HCT116 (cell line): Measurements from ENCODE around the gene SERTAD2.

Source experiments
- CBX3 ChIP-seq: IDR thresholded peaks from 2 replicates; pipeline ENCODE4 v1.6.1; 2012; ENCODE audit warnings: low read depth
- ELF1 ChIP-seq: IDR thresholded peaks from 2 replicates; pipeline ENCODE4 v1.6.1; 2012; ENCODE audit warnings: low read depth, borderline replicate concordance
- EZH2 ChIP-seq: fragments of 200-600 bp; sonication (generic); IDR thresholded peaks from 2 replicates; pipeline ENCODE4 v1.6.1; 2017; ENCODE audit warnings: antibody characterized with exemption, mixed run types
- EZH2phosphoT487 ChIP-seq: fragments of 200-600 bp; IDR thresholded peaks from 2 replicates; pipeline ENCODE4 v1.6.1; 2018; ENCODE audit warnings: antibody characterized with exemption, borderline replicate concordance
- JUND ChIP-seq: IDR thresholded peaks from 2 replicates; pipeline ENCODE4 v1.6.1; 2012
- POLR2A ChIP-seq: IDR thresholded peaks from 2 replicates; pipeline ENCODE4 v1.7.0; 2011; ENCODE audit warnings: borderline replicate concordance; ENCODE audit not compliant: insufficient read depth, insufficient read length; ENCODE audit errors: extremely low read depth
- POLR2AphosphoS5 ChIP-seq: IDR thresholded peaks from 2 replicates; pipeline ENCODE4 v1.6.1; 2011; ENCODE audit warnings: mild to moderate bottlenecking, low read depth, low read length, moderate library complexity
- SP1 ChIP-seq: IDR thresholded peaks from 2 replicates; pipeline ENCODE4 v1.6.1; 2012; ENCODE audit warnings: low read depth
- YY1 ChIP-seq: IDR thresholded peaks from 2 replicates; pipeline ENCODE4 v1.6.1; 2011; ENCODE audit warnings: low read length, low read depth, moderate library complexity, mild to moderate bottlenecking; ENCODE audit not compliant: insufficient replicate concordance; ENCODE audit errors: extremely low read depth
- ZFX ChIP-seq: fragments of 450-650 bp; IDR thresholded peaks from 2 replicates; pipeline ENCODE4 v1.6.1; 2017
- TF ChIP-seq, protein P1 (sequence below), 3 experiments: fragments of 200-600 bp in 1 of 3; sonication (generic) in 1 of 3; IDR thresholded peaks in 2 of 3; conservative IDR thresholded peaks in 1 of 3; 2 replicates each; pipeline ENCODE4 v1.5.1; 2012 to 2017; ENCODE audit warnings: low read depth in 2 of 3, low read length in 2 of 3, antibody characterized with exemption in 1 of 3, borderline replicate concordance in 1 of 3, control low read depth in 1 of 3, mild to moderate bottlenecking in 1 of 3, mixed read lengths in 1 of 3, mixed run types in 1 of 3, moderate library complexity in 1 of 3; ENCODE audit not compliant: insufficient read depth in 1 of 3
- TF ChIP-seq, protein P2 (sequence below): IDR thresholded peaks from 2 replicates; pipeline ENCODE4 v1.6.1; 2012
- TF ChIP-seq, protein P3 (sequence below): IDR thresholded peaks from 2 replicates; pipeline ENCODE4 v1.6.1; 2012; ENCODE audit warnings: low read depth
- TF ChIP-seq, protein P4 (sequence below): IDR thresholded peaks from 2 replicates; pipeline ENCODE4 v1.6.1; 2011; ENCODE audit warnings: mild to moderate bottlenecking, low read length, moderate library complexity; ENCODE audit not compliant: insufficient replicate concordance; ENCODE audit errors: extremely low read depth

DNA sequence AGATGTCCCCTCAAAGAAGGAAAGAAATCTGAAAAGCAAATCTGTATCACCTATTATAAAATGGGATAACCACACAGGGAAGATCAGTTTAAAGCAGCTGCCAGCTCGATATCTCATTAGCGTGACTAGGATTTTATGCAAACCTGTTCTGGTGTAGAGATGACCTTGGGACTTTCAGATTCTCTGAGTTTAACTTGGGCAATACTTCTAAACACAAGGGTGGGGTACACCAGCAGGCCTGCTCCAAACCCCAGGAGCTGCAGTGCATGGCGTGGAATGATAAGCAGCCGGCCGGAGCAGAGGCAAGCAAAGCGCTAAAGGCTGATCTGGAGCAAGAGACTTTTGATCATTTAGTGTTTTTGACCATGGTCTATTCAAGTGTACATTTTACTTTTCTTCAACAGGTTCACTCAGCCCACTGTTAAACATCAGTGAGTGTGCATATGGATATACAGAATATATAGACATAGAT is 4.7 kb downstream of the SERTAD2 start:
- no peak for TF ChIP-seq POLR2AphosphoS5
- TF ChIP-seq, protein P1, sequence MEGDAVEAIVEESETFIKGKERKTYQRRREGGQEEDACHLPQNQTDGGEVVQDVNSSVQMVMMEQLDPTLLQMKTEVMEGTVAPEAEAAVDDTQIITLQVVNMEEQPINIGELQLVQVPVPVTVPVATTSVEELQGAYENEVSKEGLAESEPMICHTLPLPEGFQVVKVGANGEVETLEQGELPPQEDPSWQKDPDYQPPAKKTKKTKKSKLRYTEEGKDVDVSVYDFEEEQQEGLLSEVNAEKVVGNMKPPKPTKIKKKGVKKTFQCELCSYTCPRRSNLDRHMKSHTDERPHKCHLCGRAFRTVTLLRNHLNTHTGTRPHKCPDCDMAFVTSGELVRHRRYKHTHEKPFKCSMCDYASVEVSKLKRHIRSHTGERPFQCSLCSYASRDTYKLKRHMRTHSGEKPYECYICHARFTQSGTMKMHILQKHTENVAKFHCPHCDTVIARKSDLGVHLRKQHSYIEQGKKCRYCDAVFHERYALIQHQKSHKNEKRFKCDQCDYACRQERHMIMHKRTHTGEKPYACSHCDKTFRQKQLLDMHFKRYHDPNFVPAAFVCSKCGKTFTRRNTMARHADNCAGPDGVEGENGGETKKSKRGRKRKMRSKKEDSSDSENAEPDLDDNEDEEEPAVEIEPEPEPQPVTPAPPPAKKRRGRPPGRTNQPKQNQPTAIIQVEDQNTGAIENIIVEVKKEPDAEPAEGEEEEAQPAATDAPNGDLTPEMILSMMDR (IDR thresholded peaks at IDR 0.05 in 2 of 3, conservative IDR thresholded peaks at IDR 0.05 in 1 of 3; ENCODE audit: borderline replicate concordance in 1 of 3, insufficient read depth in 1 of 3, low read depth in 2 of 3, low read length in 2 of 3) = no peak
- TF ChIP-seq JUND = 0 out of 2 replicates have a peak, but pooled peaks have one; percentile 13
- TF ChIP-seq YY1 = no peak
- TF ChIP-seq ZFX = no peak
- no peak for TF ChIP-seq EZH2
- TF ChIP-seq SP1 = no peak
- TF ChIP-seq POLR2A = no peak
- TF ChIP-seq ELF1 = no peak
- TF ChIP-seq, protein P2, sequence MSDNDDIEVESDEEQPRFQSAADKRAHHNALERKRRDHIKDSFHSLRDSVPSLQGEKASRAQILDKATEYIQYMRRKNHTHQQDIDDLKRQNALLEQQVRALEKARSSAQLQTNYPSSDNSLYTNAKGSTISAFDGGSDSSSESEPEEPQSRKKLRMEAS = no peak
- TF ChIP-seq EZH2phosphoT487 = no peak
- no peak for TF ChIP-seq CBX3
- TF ChIP-seq, protein P3, sequence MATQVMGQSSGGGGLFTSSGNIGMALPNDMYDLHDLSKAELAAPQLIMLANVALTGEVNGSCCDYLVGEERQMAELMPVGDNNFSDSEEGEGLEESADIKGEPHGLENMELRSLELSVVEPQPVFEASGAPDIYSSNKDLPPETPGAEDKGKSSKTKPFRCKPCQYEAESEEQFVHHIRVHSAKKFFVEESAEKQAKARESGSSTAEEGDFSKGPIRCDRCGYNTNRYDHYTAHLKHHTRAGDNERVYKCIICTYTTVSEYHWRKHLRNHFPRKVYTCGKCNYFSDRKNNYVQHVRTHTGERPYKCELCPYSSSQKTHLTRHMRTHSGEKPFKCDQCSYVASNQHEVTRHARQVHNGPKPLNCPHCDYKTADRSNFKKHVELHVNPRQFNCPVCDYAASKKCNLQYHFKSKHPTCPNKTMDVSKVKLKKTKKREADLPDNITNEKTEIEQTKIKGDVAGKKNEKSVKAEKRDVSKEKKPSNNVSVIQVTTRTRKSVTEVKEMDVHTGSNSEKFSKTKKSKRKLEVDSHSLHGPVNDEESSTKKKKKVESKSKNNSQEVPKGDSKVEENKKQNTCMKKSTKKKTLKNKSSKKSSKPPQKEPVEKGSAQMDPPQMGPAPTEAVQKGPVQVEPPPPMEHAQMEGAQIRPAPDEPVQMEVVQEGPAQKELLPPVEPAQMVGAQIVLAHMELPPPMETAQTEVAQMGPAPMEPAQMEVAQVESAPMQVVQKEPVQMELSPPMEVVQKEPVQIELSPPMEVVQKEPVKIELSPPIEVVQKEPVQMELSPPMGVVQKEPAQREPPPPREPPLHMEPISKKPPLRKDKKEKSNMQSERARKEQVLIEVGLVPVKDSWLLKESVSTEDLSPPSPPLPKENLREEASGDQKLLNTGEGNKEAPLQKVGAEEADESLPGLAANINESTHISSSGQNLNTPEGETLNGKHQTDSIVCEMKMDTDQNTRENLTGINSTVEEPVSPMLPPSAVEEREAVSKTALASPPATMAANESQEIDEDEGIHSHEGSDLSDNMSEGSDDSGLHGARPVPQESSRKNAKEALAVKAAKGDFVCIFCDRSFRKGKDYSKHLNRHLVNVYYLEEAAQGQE = no peak
- TF ChIP-seq, protein P4, sequence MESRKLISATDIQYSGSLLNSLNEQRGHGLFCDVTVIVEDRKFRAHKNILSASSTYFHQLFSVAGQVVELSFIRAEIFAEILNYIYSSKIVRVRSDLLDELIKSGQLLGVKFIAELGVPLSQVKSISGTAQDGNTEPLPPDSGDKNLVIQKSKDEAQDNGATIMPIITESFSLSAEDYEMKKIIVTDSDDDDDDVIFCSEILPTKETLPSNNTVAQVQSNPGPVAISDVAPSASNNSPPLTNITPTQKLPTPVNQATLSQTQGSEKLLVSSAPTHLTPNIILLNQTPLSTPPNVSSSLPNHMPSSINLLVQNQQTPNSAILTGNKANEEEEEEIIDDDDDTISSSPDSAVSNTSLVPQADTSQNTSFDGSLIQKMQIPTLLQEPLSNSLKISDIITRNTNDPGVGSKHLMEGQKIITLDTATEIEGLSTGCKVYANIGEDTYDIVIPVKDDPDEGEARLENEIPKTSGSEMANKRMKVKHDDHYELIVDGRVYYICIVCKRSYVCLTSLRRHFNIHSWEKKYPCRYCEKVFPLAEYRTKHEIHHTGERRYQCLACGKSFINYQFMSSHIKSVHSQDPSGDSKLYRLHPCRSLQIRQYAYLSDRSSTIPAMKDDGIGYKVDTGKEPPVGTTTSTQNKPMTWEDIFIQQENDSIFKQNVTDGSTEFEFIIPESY = no peak
